HAP-1 (cell line): Measurements from ENCODE around the gene DMD.

Experiments
- DNase-seq, 2 experiments: peaks; one replicate each; pipeline ENCODE4 v3.0.0-alpha.2; 2016 to 2020; ENCODE audit warnings: low spot score in 2 of 2
- H3K27me3 ChIP-seq: fragments of 250-450 bp; sonication (Bioruptor Pico); 2 replicates; pipeline ENCODE4 v1.5.1; 2020; ENCODE audit warnings: low read depth, mild to moderate bottlenecking, moderate library complexity
- H3K36me3 ChIP-seq: fragments of 250-450 bp; sonication (Bioruptor Pico); replicated peaks from 2 replicates; pipeline ENCODE4 v1.5.1; 2020; ENCODE audit warnings: mild to moderate bottlenecking
- H3K4me1 ChIP-seq: fragments of 250-450 bp; sonication (Bioruptor Pico); 2 replicates; pipeline ENCODE4 v1.5.1; 2020; ENCODE audit warnings: mild to moderate bottlenecking
- H3K4me3 ChIP-seq: fragments of 250-450 bp; sonication (Bioruptor Pico); 2 replicates; pipeline ENCODE4 v1.5.1; 2020; ENCODE audit warnings: mild to moderate bottlenecking, moderate library complexity
- H3K9me3 ChIP-seq: fragments of 250-450 bp; sonication (Bioruptor Pico); 2 replicates; pipeline ENCODE4 v1.5.1; 2020; ENCODE audit warnings: mild to moderate bottlenecking, moderate library complexity
- in situ Hi-C: fragments of 300-500 bp; cut with MboI; formaldehyde crosslinking; loops from 3 replicates; pipeline ENCODE4 v1.14.3; 2020; ENCODE audit warnings: low sequenced_read_pairs, inconsistent platforms, mixed read lengths

The DMD gene

GRCh38 chrX:31459361-31459760 is 1752.0 kb downstream of the DMD start:
- in situ Hi-C loops: no loop called here
- H3K9me3 ChIP-seq: no peaks in the 10 kb centered on the region
- no peak overlapping the region for H3K4me3 ChIP-seq
- no peaks in the 10 kb centered on the region for H3K36me3 ChIP-seq
- peaks cover 8% of the 10 kb centered on the region; the same call in 1 of the 2 replicates for H3K27me3 ChIP-seq
- no peak for DNase-seq
- H3K4me1 ChIP-seq: no peaks in the 10 kb centered on the region

GRCh38 chrX:31449965-31450364 is 1761.4 kb downstream of the DMD start:
- in situ Hi-C loops: no loop called here
- H3K9me3 ChIP-seq: no peaks in the 10 kb centered on the region
- H3K36me3 ChIP-seq: no peaks in the 10 kb centered on the region
- H3K4me1 ChIP-seq: no peaks in the 10 kb centered on the region
- no peak overlapping the region for H3K4me3 ChIP-seq
- DNase-seq: no peak
- no peaks in the 10 kb centered on the region for H3K27me3 ChIP-seq

GRCh38 chrX:31449081-31449480 is 1762.3 kb downstream of the DMD start:
- Histone ChIP-seq H3K9me3 (no peaks in the 10 kb centered on the region), H3K4me3 (no peak overlapping the region), H3K36me3 (no peaks in the 10 kb centered on the region), H3K4me1 (no peaks in the 10 kb centered on the region), H3K27me3 (no peaks in the 10 kb centered on the region)
- in situ Hi-C loops: no loop called here
- DNase-seq: no peak

- Histone ChIP-seq H3K36me3 (no peaks in the 10 kb centered on the region), H3K27me3 (no peaks in the 10 kb centered on the region), H3K4me1 (no peaks in the 10 kb centered on the region), H3K9me3 (no peaks in the 10 kb centered on the region), H3K4me3 (no peak overlapping the region)
- in situ Hi-C loops: no loop called here
- no peak for DNase-seq
Measured at GRCh38 chrX:31445542-31445941, 1765.8 kb downstream of the DMD start.

GRCh38 chrX:31443654-31444053 is 1767.7 kb downstream of the DMD start:
- in situ Hi-C loops: no loop called here
- DNase-seq: no peak
- H3K36me3 ChIP-seq: no peaks in the 10 kb centered on the region

GRCh38 chrX:31440546-31440945 is 1770.8 kb downstream of the DMD start:
- H3K4me3 ChIP-seq: no peak overlapping the region
- no peak for DNase-seq
- H3K27me3 ChIP-seq: no peaks in the 10 kb centered on the region
- in situ Hi-C loops: no loop called here
- H3K9me3 ChIP-seq: no peaks in the 10 kb centered on the region
- H3K4me1 ChIP-seq: 0 out of 2 replicates have a peak, but pooled peaks cover 3% of the 10 kb centered on the region
- H3K36me3 ChIP-seq: no peaks in the 10 kb centered on the region

More at GRCh38 chrX:31443654-31444053, 1767.7 kb downstream of the DMD start:
- no peaks in the 10 kb centered on the region for H3K9me3 ChIP-seq
- no peaks in the 10 kb centered on the region for H3K27me3 ChIP-seq
- H3K4me1 ChIP-seq: no peaks in the 10 kb centered on the region
- no peak overlapping the region for H3K4me3 ChIP-seq

- no peak for DNase-seq
- Histone ChIP-seq H3K4me1 (0 out of 2 replicates have a peak, but pooled peaks cover 3% of the 10 kb centered on the region), H3K27me3 (no peaks in the 10 kb centered on the region), H3K4me3 (no peak overlapping the region), H3K36me3 (no peaks in the 10 kb centered on the region), H3K9me3 (no peaks in the 10 kb centered on the region)
- in situ Hi-C loops: no loop called here
Measured at GRCh38 chrX:31436424-31436823, 1774.9 kb downstream of the DMD start.

- peak; percentile 10 to 55 for DNase-seq
- no peak overlapping the region for H3K4me3 ChIP-seq
- in situ Hi-C loops: no loop called here
- H3K9me3 ChIP-seq: no peaks in the 10 kb centered on the region
- no peaks in the 10 kb centered on the region for H3K36me3 ChIP-seq
- 0 out of 2 replicates have a peak, but pooled peaks cover 3% of the 10 kb centered on the region for H3K4me1 ChIP-seq
- H3K27me3 ChIP-seq: no peaks in the 10 kb centered on the region
Measured at GRCh38 chrX:31435592-31435991, 1775.8 kb downstream of the DMD start.

GRCh38 chrX:31433856-31434255 is 1777.5 kb downstream of the DMD start:
- in situ Hi-C loops: no loop called here
- H3K9me3 ChIP-seq: no peaks in the 10 kb centered on the region
- H3K4me3 ChIP-seq: no peak overlapping the region
- H3K36me3 ChIP-seq: no peaks in the 10 kb centered on the region
- 0 out of 2 replicates have a peak, but pooled peaks cover 3% of the 10 kb centered on the region for H3K4me1 ChIP-seq
- no peak for DNase-seq
- H3K27me3 ChIP-seq: no peaks in the 10 kb centered on the region

- Histone ChIP-seq H3K4me1 (no peaks in the 10 kb centered on the region), H3K9me3 (no peaks in the 10 kb centered on the region), H3K36me3 (no peaks in the 10 kb centered on the region), H3K27me3 (no peaks in the 10 kb centered on the region; the same call in 1 of the 2 replicates), H3K4me3 (no peak overlapping the region)
- no peak for DNase-seq
- in situ Hi-C loops: no loop called here
Measured at GRCh38 chrX:31429915-31430314, 1781.4 kb downstream of the DMD start.

- peak; percentile 71 to 84 for DNase-seq
- no peaks in the 10 kb centered on the region for H3K36me3 ChIP-seq
- in situ Hi-C loops: no loop called here
- no peaks in the 10 kb centered on the region for H3K9me3 ChIP-seq
- H3K4me1 ChIP-seq: no peaks in the 10 kb centered on the region
- H3K4me3 ChIP-seq: no peak overlapping the region
- no peaks in the 10 kb centered on the region; the same call in 1 of the 2 replicates for H3K27me3 ChIP-seq
Measured at GRCh38 chrX:31423609-31424189, 1787.7 kb downstream of the DMD start.

GRCh38 chrX:31421441-31421840 is 1789.9 kb downstream of the DMD start:
- no peak for DNase-seq
- in situ Hi-C loops: no loop called here
- Histone ChIP-seq H3K36me3 (no peaks in the 10 kb centered on the region), H3K4me3 (no peak overlapping the region), H3K27me3 (no peaks in the 10 kb centered on the region; the same call in 1 of the 2 replicates), H3K4me1 (no peaks in the 10 kb centered on the region), H3K9me3 (no peaks in the 10 kb centered on the region)

GRCh38 chrX:31420711-31421151 is 1790.6 kb downstream of the DMD start:
- no peaks in the 10 kb centered on the region for H3K36me3 ChIP-seq
- no peaks in the 10 kb centered on the region for H3K9me3 ChIP-seq
- no peaks in the 10 kb centered on the region for H3K4me1 ChIP-seq
- no peak overlapping the region for H3K4me3 ChIP-seq
- H3K27me3 ChIP-seq: no peaks in the 10 kb centered on the region
- DNase-seq: no peak
- in situ Hi-C loops: no loop called here

GRCh38 chrX:31420302-31420701 is 1791.0 kb downstream of the DMD start:
- Histone ChIP-seq H3K9me3 (no peaks in the 10 kb centered on the region), H3K4me1 (no peaks in the 10 kb centered on the region), H3K4me3 (no peak overlapping the region), H3K36me3 (no peaks in the 10 kb centered on the region), H3K27me3 (no peaks in the 10 kb centered on the region)
- no peak for DNase-seq
- in situ Hi-C loops: no loop called here

GRCh38 chrX:31397119-31397518 is 1814.2 kb downstream of the DMD start:
- H3K9me3 ChIP-seq: no peaks in the 10 kb centered on the region
- H3K4me1 ChIP-seq: peaks cover 3% of the 10 kb centered on the region; the same call in 1 of the 2 replicates
- in situ Hi-C loops: no loop called here
- H3K27me3 ChIP-seq: no peaks in the 10 kb centered on the region
- H3K36me3 ChIP-seq: no peaks in the 10 kb centered on the region
- DNase-seq: no peak
- no peak overlapping the region for H3K4me3 ChIP-seq
